NAMALWA (cell line): ENCODE measurements around the gene GPR139.

ENCODE experiments used
- DNase-seq: peaks from one replicate; pipeline ENCODE4 v3.0.0-alpha.2; 2015; ENCODE audit warnings: low spot score

Gene GPR139

GRCh38 chr16:20053336-20053735 is 20.4 kb downstream of the GPR139 start:
- DNase-seq = no peak

DNA sequence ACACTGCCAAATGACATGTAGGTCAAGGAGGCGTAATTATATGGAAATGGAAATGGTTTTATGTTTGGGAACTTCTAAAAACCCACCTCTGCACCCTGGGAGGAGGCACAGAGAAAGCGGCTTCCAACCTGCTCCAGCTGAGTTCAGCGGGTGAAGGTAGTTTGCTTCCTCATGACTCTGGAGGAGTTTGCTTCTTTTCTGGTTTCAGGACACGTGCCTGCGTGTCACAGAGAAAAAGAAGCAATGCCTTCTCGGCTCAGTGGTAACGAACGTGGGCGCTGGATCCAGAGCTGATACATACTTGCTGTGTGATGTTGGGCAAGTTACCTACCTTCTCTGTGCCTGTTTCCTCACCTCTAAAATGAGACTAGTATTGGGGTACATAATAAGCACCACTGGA is 22.1 kb downstream of the GPR139 start:
- no peak for DNase-seq

GRCh38 chr16:20051147-20051546 is 22.5 kb downstream of the GPR139 start:
- DNase-seq = no peak

GRCh38 chr16:20049831-20050230 is 23.9 kb downstream of the GPR139 start:
- no peak for DNase-seq

GRCh38 chr16:20045886-20046285 is 27.8 kb downstream of the GPR139 start:
- DNase-seq = no peak

DNA sequence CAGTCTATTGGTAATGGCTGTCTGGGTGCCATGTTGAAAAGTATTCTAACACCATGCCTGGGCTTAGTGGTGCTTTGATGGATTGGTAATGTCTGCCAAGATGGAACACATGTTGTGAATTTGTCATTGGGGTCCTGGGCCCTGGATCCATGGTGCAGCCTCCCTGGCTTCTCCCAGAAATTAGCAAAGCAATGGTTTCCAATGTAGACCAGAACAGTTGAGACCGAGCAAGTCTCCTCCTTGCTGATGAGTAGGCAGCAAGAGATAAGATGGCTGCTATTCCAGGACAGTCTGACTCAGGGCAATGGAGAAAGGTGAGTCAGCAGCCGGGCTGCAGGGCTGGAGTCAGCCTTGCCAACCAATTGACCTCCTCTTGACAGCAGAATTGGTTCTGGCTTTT is 30.8 kb downstream of the GPR139 start:
- DNase-seq = no peak

DNA sequence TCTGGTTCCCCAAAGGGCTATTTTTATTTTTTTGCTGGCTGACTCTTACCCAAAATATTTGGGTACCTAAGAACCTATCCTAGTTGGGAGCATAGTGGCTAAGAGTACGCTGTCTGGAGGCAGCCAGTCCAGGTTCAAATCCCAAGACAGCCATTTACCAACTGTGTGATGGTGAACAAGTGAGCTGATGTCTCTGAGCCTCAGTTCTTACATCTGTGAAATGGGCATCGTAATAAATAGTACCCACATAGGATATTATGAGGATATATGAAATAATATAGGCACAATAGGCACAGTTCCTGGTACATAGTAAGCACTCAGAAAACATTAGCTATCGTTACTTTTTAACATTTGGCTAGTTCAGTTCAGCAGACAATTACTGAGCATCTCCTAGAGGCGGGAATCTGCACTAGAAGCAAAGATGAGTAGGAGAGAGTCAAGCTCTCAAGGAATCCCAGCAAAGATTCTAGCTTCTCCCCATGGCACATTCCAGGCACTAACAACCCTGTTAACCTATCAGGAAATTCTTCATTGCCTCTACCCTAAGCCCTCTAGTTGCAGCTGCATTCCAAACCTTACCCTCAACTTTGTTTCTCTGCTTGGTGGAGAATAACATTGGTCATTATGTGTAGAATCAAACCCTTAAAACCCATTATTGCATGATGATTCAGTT is 31.6 kb downstream of the GPR139 start:
- DNase-seq = no peak

- DNase-seq = no peak
These were observed 33.7 kb downstream of the GPR139 start for GRCh38 chr16:20040011-20040410.

DNA sequence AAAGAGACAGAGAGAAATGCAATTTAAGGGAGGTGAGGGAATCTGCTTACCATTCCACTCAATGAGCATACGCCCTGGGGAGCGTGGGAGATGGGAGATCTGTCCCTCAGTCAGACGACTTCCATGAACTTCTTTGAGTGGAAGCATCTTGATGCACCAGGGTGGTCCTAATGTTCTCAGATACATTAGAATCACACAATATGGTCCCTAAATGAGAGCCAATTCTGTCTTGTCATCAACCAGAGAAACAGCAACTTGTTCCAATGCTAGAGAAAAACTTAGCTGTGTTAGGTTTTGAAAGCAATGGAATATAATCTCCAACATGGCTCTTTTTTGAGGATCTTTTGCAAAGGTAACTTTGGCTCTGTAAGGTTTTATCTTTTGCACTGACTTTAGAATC is 44.1 kb downstream of the GPR139 start:
- no peak for DNase-seq

DNA sequence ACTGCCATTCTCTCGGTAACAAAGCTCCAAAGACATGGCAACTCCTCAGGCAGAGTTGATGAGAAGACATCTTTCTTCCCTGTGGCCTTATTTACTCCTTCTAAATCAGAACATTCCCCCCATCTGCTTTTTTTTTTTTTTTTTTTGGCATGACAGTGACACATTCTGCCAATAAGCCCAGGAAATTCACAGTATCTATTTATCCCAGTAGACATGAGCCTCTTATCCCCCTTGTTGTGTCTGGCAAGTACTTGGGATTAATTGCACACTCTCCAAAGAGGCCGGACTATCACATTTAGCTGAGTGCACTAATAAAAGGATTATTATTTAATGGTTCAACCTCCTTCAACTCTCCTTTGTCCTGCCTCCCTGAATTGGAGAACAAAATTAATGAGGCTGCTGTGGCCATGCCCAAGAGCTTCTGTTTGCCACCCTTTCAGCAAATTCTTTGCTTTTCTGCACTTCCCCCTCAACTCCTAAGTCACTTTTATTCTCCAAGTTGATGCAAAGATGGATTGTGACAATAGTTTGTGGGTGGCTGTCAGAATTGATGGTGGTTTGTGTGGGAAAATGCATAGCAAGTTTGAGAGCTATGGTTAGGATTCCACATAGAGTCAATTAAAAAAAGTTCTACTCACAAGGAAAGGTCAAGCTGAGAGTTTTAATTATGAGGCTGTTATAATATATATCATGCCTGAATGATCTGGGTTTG is 47.2 kb downstream of the GPR139 start:
- DNase-seq = no peak

- peak; percentile 35 for DNase-seq
These were observed 50.5 kb downstream of the GPR139 start for GRCh38 chr16:20023190-20023589.

DNA sequence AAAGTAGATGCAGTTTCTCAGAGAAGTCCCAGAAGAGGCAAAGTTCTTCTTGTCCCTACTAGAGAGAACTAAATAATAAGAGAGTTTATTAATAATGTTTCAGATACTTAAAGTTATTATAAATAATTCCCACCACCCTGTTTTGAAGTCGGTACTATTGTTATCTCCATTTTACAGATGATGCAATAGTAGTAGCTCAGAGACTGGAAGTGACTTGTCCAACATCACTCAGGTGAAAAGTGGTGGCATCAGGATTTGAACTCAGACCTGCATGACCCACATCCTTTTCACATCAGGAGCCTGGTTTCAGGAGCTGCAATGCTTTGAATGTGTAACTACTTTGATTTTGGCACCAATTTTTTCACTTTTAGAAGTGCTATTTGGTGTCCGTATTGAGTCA is 52.7 kb downstream of the GPR139 start:
- no peak for DNase-seq

DNA sequence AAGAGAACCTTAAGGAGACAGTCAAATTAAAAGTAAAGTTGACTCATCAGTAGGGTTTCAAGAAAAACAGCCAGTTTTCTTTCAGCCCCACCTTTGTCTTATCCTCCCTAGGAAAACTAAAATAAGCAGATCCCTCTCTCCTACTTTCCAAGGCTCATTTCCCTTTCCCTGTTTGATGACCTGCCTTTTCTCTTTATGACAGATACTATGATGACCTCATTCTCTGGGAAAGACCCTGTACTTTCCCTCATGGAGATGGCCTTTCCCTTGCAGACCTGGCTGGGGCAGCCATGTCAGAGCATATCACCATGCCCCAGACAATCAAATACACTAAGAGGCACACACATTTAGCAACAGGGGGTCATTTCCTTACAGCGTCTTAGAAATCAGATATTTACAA is 53.6 kb downstream of the GPR139 start:
- DNase-seq = no peak

- DNase-seq = no peak
These were observed 57.5 kb downstream of the GPR139 start for GRCh38 chr16:20016234-20016633.

DNA sequence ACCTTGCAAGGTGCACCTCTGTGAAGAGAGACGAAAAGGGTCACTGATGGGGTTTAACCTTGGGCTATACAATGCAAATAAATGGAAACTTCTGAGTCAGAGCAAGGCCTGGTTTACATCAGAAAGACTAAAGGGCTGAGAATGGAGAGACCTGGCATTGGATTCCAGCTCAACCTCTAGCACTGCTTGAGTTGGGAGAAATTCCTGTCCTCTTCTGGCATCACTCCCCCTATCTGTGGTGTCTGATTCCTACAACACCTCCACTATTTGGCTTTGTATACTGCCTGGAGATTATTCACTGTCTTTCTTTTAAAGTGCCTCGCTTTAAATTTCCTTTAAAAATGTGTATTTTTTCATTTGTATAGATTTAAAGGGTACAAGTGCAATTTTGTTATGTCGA is 68.8 kb downstream of the GPR139 start:
- no peak for DNase-seq

DNA sequence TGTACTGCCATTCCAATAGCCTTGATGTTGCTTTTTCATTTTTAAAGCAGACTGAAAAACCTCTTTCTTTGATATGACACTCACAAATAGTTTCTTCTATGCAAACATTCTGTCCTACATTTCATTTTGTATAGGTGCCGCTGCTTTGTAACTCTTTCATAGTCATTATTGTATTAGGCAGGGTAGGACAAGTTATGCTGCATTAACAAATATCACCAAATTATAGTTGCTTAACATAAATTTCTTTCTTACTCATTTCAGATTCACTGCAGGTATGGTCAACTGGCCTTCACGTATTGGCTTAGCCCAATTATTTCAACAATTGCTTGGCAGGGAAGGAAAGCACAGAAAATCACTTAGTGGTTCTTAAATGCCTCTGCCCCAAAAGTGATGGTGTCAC is 70.8 kb downstream of the GPR139 start:
- no peak for DNase-seq

GRCh38 chr16:20001856-20002707 is 71.6 kb downstream of the GPR139 start:
- DNase-seq = no peak

GRCh38 chr16:19997734-19998133 is 76.0 kb downstream of the GPR139 start:
- no peak for DNase-seq

- DNase-seq = no peak
These were observed 76.4 kb downstream of the GPR139 start for GRCh38 chr16:19997264-19997663.

DNA sequence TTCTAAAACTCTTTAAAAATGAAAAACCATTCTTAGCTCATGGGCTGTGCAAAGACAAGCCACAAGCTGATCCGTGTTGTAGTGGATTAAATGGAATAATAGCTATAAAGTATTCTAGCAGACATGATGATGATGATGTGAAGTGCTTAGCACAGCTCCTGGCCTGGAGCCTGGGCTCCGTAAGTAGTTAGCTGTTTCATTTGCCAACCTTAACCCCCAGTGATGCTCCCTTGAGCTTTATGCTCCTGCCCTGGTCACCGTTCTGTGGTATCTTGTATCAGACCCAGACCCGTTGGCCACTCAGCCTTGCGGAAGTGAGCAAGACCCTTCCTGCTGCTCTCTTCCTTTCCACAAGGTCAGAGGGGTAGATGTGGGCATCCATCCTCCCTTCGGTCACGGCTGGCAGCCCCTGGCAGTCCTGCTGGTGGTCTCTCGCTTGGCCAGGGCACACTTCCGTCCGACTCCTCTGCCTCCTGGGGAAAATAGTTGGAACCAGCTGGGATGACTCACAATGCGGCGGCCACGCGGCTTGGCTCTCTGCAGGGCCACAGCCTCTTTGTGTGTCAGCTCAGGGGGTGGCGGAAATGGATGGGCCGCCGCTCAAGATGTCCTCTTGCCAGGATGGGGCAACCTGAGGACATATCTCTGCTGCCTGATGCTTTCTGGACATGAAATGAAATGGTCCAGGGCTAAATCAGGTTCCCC is 79.1 kb downstream of the GPR139 start:
- DNase-seq = no peak

GRCh38 chr16:19991614-19992013 is 82.1 kb downstream of the GPR139 start:
- DNase-seq = no peak

DNA sequence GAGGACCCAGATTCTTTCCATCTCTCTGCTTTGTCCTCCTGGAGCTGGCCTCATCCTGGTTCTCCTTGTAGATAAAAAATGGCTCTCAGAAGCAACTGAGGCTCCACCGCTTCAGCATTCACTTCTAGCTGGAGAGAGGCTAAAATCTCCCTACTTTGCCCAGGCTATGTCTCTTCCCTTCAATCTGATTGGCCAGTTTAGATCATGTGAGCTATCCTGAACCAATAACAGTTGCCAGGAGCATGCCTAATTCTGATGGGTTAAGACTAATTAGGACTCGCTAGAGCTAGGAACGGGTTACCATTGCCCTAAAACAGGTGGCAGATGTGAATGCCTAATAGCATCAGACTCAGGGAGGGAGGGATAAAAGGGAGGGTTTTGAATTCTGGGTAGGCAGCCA is 89.6 kb downstream of the GPR139 start:
- DNase-seq = no peak
